PC-3 (cell line): ENCODE data around the gene ZBTB16.

Experiments used
- CTCF ChIP-seq: fragments of 300-600 bp; sonication (generic); conservative IDR thresholded peaks from 2 replicates; pipeline ENCODE4 v1.5.1; 2017; ENCODE audit warnings: antibody characterized with exemption, low read depth, mild to moderate bottlenecking, low read length
- EZH2 ChIP-seq: fragments of 300-600 bp; sonication (generic); IDR thresholded peaks from one replicate; pipeline ENCODE4 v1.6.1; 2017; ENCODE audit warnings: antibody characterized with exemption, mild to moderate bottlenecking, low read length; ENCODE audit not compliant: unreplicated experiment
- EZH2phosphoT487 ChIP-seq: fragments of 300-600 bp; sonication (generic); IDR thresholded peaks from 2 replicates; pipeline ENCODE4 v1.6.1; 2018; ENCODE audit warnings: mild to moderate bottlenecking, antibody characterized with exemption, low read length, borderline replicate concordance

GRCh38 chr11:114169321-114169749 is 109.8 kb downstream of the ZBTB16 start:
- TF ChIP-seq CTCF = no peak
- TF ChIP-seq EZH2 = no peak
- TF ChIP-seq EZH2phosphoT487 = no peak
